Neural progenitor cell (in vitro differentiated cells): ENCODE measurements around the gene DNAH9. TPM values are rescaled to one million over a fixed set of nuclear protein-coding genes. Genes with fewer than 3 reads are reported as not detected.

Experiments used
- DNase-seq: peaks from one replicate; pipeline ENCODE4 v3.0.0-alpha.2; 2016; ENCODE audit warnings: low spot score
- H2AFZ ChIP-seq: fragments of 200-600 bp; sonication (generic); replicated peaks from 2 replicates; pipeline ENCODE4 v1.6.1; 2016; ENCODE audit warnings: antibody characterized with exemption
- H3F3A ChIP-seq: fragments of 200-600 bp; sonication (generic); 2 replicates; pipeline ENCODE4 v1.6.1; 2016; ENCODE audit warnings: antibody characterized with exemption, low read depth
- H3K27ac ChIP-seq: fragments of 200-600 bp; sonication (generic); 2 replicates; pipeline ENCODE4 v1.5.1; 2016; ENCODE audit warnings: mild to moderate bottlenecking
- H3K27me3 ChIP-seq: fragments of 200-600 bp; sonication (generic); 2 replicates; pipeline ENCODE4 v1.6.1; 2016; ENCODE audit warnings: mild to moderate bottlenecking, moderate library complexity
- H3K36me3 ChIP-seq: fragments of 200-600 bp; sonication (generic); 2 replicates; pipeline ENCODE4 v1.5.1; 2016
- H3K4me1 ChIP-seq: fragments of 200-600 bp; sonication (generic); 2 replicates; pipeline ENCODE4 v1.6.1; 2016; ENCODE audit warnings: mixed run types
- H3K4me2 ChIP-seq: fragments of 200-600 bp; sonication (generic); 2 replicates; pipeline ENCODE4 v1.6.1; 2016
- H3K4me3 ChIP-seq: fragments of 200-600 bp; sonication (generic); 2 replicates; pipeline ENCODE4 v1.5.1; 2016
- H3K79me2 ChIP-seq: fragments of 200-600 bp; sonication (generic); 2 replicates; pipeline ENCODE4 v1.6.1; 2016; ENCODE audit warnings: low read depth
- H3K9ac ChIP-seq: fragments of 200-600 bp; sonication (generic); 2 replicates; pipeline ENCODE4 v1.6.1; 2016
- H3K9me3 ChIP-seq: fragments of 200-600 bp; sonication (generic); 2 replicates; pipeline ENCODE4 v1.5.1; 2016; ENCODE audit warnings: low read depth
- H4K20me1 ChIP-seq: fragments of 200-600 bp; sonication (generic); 2 replicates; pipeline ENCODE4 v1.6.1; 2016; ENCODE audit warnings: low read depth
- H3K27ac Mint-ChIP-seq: 3 replicates; pipeline ENCODE4 v1.8.0; 2021; ENCODE audit warnings: mixed read lengths
- H3K27me3 Mint-ChIP-seq: 2 replicates; pipeline ENCODE4 v1.8.0; 2022; ENCODE audit warnings: low read depth, mild to moderate bottlenecking, inconsistent platforms, moderate library complexity, mixed read lengths; ENCODE audit not compliant: insufficient read depth
- H3K36me3 Mint-ChIP-seq: 3 replicates; pipeline ENCODE4 v1.8.0; 2021; ENCODE audit warnings: mixed read lengths
- H3K4me1 Mint-ChIP-seq: 3 replicates; pipeline ENCODE4 v1.8.0; 2021; ENCODE audit warnings: mixed read lengths
- H3K4me3 Mint-ChIP-seq: 3 replicates; pipeline ENCODE4 v1.8.0; 2021; ENCODE audit warnings: mild to moderate bottlenecking, moderate library complexity, mixed read lengths
- H3K9me3 Mint-ChIP-seq: 3 replicates; pipeline ENCODE4 v1.8.0; 2020; ENCODE audit warnings: mixed read lengths
- CTCF ChIP-seq: fragments of 200-600 bp; sonication (generic); IDR thresholded peaks from 2 replicates; pipeline ENCODE4 v1.5.1; 2017; ENCODE audit warnings: antibody characterized with exemption, mild to moderate bottlenecking
- EZH2 ChIP-seq: fragments of 200-600 bp; sonication (generic); IDR thresholded peaks from 2 replicates; pipeline ENCODE4 v1.6.1; 2017; ENCODE audit warnings: antibody characterized with exemption, mild to moderate bottlenecking, moderate library complexity
- EZH2phosphoT487 ChIP-seq: fragments of 200-600 bp; sonication (generic); IDR thresholded peaks from 2 replicates; pipeline ENCODE4 v1.6.1; 2017; ENCODE audit warnings: antibody characterized with exemption
- total RNA-seq: library from RNA; depleted of rRNA; stranded (reverse); fragments of >200 nt; gene quantifications from 2 replicates; pipeline ENCODE4 v1.2.3, GENCODE V29; 2015; ENCODE audit warnings: low replicate concordance

Gene DNAH9
- total RNA-seq, 1 donor from 2014 or later = 1.3 TPM

GRCh38 chr17:11901931-11902330, 303.7 kb downstream of the DNAH9 start:
- no peaks in the 10 kb centered on the region for H3K27me3 Mint-ChIP-seq

GRCh38 chr17:11908711-11909146, 310.5 kb downstream of the DNAH9 start:
- no peak for TF ChIP-seq EZH2
- no peak for TF ChIP-seq EZH2phosphoT487
- TF ChIP-seq CTCF = no peak
- Mint-ChIP-seq H3K4me3 (no peak overlapping the region), H3K36me3 (no peaks in the 10 kb centered on the region), H3K4me1 (no peaks in the 10 kb centered on the region), H3K27me3 (no peaks in the 10 kb centered on the region), H3K9me3 (peaks cover 16% of the 10 kb centered on the region), H3K27ac (no peak overlapping the region)
- Histone ChIP-seq H2AFZ (peak overlapping the region; percentile 38), H3K27ac (no peak overlapping the region), H3K79me2 (no peaks in the 10 kb centered on the region), H3K36me3 (no peaks in the 10 kb centered on the region), H3K4me1 (no peaks in the 10 kb centered on the region), H3K4me2 (no peak overlapping the region), H4K20me1 (no peaks in the 10 kb centered on the region), H3K9ac (no peak overlapping the region), H3K9me3 (no peaks in the 10 kb centered on the region), H3F3A (no peaks in the 10 kb centered on the region), H3K4me3 (no peak overlapping the region), H3K27me3 (no peaks in the 10 kb centered on the region)
- DNase-seq = no peak

More at GRCh38 chr17:11901931-11902330, 303.7 kb downstream of the DNAH9 start:
- Histone ChIP-seq H3K9me3 (no peaks in the 10 kb centered on the region), H3K4me2 (no peak overlapping the region), H3K27me3 (no peaks in the 10 kb centered on the region), H3K27ac (no peak overlapping the region), H4K20me1 (no peaks in the 10 kb centered on the region), H3K79me2 (no peaks in the 10 kb centered on the region), H3K4me3 (no peak overlapping the region), H3K9ac (no peak overlapping the region), H2AFZ (no peak overlapping the region), H3F3A (peaks cover 35% of the 10 kb centered on the region), H3K36me3 (no peaks in the 10 kb centered on the region), H3K4me1 (peaks cover 14% of the 10 kb centered on the region)
- peaks cover 10% of the 10 kb centered on the region for H3K4me1 Mint-ChIP-seq
- H3K4me3 Mint-ChIP-seq = no peak overlapping the region
- DNase-seq = no peak
- TF ChIP-seq EZH2 (no peak), EZH2phosphoT487 (no peak), CTCF (no peak)
- no peaks in the 10 kb centered on the region for H3K36me3 Mint-ChIP-seq
- no peak overlapping the region for H3K27ac Mint-ChIP-seq
- H3K9me3 Mint-ChIP-seq = peaks cover 10% of the 10 kb centered on the region

- H3K27me3 Mint-ChIP-seq = no peaks in the 10 kb centered on the region
- TF ChIP-seq EZH2phosphoT487 (no peak), CTCF (peak; percentile 65)
- H3K36me3 Mint-ChIP-seq = no peaks in the 10 kb centered on the region
- Histone ChIP-seq H3K4me3 (no peak overlapping the region), H3K4me2 (no peak overlapping the region), H3K79me2 (no peaks in the 10 kb centered on the region), H3K9ac (no peak overlapping the region), H3K4me1 (no peaks in the 10 kb centered on the region), H4K20me1 (no peaks in the 10 kb centered on the region), H3K36me3 (no peaks in the 10 kb centered on the region), H3K27ac (no peak overlapping the region), H3F3A (no peaks in the 10 kb centered on the region), H3K9me3 (no peaks in the 10 kb centered on the region), H2AFZ (peak overlapping the region; percentile 37), H3K27me3 (no peaks in the 10 kb centered on the region)
- no peaks in the 10 kb centered on the region for H3K4me1 Mint-ChIP-seq
- peak; percentile 60 for DNase-seq
- no peak overlapping the region for H3K27ac Mint-ChIP-seq
- H3K9me3 Mint-ChIP-seq = peaks cover 16% of the 10 kb centered on the region
- no peak overlapping the region for H3K4me3 Mint-ChIP-seq
Observed at GRCh38 chr17:11909348-11909747, 311.1 kb downstream of the DNAH9 start.
